A204.1 (cell line): Measurements from ENCODE around the gene NT5C3B.
A peak's percentile ranks its signal among the peaks of the same experiment; 100 is the strongest.

Experiments
- FAIRE-seq: peaks from 2 replicates; lab custom pipeline; 2012; peaks lifted over from hg19 to GRCh38; lab: Jason Lieb, UNC

Gene NT5C3B

DNA sequence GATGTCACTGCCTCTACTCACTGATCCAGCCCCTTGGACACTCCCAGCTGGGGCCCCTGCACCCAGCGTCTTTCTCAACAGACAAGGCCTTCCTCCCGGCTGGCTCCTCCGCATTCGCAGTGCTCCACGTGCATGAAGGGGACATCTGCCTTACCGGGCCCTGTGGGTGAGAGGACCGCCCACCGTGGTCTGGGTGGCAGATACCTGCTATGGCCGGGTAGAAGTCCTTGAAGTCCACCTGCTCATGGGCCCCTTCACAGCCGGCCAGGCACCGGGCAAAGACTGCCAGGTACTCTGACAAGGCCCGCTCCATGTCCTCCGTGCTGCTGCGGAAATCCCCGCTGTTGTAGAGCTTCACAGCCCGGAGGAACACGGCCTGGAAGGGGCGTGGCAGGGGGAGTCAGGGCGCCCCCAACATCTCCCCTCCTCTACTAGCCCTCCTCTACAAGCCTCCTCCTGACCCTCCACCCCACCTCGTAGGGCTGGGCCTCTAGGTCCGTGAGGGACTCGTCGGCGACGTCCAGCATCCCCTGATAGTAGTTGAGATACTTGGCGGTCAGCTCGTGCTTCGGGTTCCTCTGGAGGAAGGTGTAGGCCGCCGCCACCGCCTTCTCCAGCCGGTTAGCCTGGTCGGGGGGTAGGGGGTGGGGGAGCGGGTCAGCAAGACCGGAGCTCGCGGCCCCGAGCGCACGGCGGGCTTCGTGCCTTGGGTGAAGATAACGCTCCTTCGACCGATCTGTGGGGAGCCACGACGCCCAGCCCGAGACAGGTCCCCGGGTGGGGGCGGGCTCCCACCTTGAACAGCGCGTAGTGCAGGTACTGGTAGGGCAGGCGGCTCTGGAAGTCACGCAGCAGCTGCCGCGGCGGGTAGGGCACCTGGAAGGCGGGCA, 25.1 kb downstream of the NT5C3B start:
- no peak for FAIRE-seq

DNA sequence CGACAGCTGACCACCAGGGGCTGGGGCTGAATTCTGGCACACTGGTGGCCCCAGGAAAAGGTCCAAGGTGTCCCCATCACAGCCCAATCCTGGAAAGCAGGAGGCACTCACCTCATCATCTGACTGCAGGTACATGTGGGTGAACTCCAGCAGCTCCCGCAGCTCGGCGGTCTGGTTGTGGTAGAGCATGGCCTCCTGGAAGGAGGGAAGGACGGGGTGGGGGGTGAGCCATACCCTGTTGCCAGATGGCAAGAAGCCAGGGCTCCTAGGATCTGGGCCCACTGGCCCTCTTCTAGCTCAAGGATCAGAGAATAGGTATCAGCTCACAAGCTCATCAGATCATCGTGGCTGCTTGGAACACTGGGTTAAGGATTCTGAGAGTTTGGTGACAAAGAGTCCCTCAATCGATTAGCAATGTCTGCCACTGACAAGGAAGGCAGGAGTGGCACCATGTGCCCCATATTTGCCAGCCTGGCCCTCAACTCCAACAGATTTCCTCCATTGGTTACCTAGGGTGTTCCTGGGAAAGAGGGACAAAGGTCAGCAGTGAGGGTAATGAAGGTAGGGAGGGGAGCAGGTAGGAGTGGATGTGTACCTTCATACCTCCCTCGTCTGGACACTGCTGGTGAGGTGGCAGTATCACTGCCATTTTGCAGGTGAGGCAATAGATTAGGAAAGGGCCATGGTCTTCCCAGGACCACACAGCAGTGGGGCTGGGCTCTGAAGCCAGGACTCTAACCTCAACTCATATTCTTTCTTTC, 29.2 kb downstream of the NT5C3B start:
- no peak for FAIRE-seq

DNA sequence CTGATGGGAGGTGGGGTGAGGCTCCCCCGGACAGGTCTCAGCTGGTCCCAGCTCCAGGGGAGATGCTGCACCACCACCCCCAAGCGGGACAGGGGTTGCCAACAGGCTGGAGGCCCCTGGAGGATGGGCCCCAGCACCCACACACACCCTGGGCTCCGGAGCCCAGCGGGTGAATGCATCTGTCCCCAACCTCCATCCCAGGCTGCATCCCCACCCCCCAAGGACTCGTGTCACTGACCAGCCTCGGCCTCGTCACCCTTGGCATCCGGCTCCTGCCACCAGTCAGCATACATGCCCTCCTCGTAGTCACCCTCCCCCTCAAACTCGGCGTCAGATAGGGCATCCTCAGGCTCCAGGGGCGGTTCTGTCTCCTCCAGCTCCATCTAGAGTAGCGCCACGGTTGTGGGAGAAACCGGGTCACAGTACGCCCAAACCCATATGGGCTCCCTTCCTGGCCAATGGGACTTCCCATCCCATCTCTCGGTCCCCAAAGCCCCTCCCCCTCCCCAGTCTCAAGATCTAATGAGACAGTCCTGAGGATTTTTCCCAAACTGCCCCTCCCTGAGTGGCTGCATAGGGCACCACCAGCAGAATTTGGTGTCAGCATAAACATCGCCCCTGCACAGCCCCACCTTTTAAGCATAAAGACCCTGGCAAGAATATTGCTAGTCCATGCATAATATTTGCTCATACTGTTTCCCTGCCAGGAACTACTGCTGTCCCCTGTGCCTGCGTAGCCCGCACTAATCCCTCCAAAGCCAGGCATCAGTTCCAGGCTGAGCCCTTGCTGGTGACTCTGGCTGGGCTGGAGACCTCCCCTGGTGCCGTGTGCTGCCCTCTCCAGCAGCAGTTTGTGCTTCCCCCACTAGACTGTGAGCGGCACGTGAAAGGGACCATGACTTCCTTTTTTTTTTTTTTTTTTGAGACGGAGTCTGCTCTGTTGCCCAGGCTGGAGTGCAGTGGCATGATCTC, 32.7 kb downstream of the NT5C3B start:
- FAIRE-seq = no peak

DNA sequence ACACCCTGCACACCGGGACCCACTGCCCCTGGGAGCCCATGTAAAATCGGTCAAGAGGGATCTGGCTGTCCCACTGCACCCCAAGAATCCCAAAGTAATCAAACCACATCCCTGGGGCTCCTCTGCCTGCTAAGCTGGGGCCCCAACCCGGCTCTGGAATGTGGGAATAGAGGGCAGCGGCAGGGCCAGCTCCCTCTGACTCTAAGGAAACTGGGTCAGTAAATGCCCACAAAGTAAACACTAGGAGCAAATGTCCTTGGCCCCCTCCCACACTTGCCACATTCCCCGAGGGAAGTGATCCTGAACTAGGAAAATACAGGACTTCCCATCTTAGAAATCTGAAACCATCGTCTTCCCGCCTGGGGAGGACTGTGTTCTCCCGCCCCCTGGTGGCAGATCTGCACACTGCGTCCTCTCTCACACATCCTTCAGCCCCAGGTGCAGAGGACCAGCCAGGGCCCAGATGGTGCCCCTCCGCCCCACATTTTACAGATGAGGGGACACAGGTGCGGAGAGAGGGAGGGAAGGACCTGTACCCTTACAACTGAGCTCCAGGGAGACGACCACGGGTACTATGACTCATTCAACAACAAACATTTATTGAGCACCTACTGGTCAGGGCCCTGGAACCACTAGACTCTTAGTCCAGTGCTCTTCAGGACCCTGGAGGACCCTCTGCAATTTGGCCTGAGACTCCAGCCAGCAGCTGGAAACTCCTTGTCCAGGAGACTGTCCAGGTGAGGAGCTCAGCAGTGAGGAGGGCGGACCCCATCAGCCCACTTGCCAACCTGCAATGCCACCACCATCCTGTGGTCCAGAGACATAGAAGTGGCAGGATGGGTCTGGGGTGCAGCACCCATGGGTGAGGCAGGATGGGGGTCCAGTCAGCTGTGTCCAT, 34.4 kb downstream of the NT5C3B start:
- peak; percentile 82 for FAIRE-seq

DNA sequence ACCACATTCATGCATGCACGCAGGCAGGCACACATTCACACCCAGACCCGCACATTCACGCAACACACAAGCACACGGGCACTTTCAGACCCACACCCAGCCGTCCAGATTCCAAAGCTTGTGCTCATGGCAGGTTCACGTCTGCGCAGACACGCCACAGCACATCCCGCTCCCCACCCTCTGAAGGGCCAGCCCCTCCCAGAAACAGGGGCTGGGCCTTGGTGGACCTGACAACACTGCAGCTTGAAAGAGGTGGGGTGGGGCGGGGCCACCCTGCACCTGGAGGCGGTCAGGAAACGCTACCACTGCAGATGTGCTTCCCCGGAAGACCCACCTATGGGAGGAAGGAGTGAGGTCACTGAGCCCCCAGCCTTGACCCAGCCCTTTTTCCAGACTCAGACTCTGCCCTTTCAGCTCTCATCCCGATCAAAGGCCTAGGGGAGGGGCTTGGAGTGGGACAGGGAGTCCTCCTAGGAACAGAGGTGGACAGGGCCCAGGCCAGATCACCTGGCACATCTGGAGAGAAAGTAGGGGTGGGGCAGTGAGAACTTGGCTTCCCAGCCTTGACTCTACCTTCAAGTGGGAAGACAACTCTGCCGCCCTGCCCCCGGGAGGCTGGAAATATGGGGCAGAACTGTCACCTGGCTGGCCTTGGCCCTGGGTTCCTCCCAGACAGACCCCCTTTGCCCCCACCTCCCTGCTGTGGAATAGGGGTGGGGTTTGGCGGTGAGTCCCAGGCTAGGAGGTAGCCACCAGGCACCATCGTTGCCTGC, 35.2 kb downstream of the NT5C3B start:
- no peak for FAIRE-seq

DNA sequence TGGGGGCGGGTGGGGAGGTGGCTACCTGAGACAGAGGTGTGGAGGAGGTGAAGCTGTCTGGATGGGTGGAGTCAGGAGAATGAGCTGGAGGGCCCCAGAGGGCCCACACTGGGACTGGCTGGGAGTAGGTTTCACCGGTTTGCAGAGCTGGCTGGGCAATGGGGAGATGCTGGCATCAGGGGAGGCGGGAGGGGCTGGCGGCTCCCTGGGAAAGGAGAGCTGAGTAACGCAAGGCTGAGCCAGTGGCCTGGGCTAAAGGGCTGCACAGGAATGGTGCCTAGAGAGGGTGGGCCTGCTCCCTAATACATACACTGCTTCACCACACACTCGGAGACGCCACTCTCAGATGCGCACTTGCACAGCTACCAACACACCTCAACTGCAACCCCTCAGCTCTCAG, 36.7 kb downstream of the NT5C3B start:
- no peak for FAIRE-seq

DNA sequence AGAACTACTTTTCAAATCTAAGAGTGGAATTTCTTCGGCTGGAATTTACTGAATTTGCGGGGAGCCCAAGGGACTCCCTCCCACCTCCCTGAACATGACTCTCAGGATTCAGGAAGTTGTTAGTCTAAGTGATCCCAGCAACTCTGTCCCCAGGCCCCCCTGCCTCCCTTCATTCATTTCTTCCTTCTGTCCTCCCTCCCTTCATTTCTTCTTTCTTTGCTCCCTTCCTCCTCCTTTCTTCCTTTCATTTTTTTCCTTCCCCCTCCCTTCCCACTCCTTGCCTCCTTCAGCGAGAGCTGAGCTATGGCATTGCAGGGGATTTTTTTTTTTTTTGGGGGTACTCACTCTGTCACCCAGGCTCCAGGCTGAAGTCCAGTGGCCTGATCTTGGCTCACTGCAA, 38.7 kb downstream of the NT5C3B start:
- no peak for FAIRE-seq

DNA sequence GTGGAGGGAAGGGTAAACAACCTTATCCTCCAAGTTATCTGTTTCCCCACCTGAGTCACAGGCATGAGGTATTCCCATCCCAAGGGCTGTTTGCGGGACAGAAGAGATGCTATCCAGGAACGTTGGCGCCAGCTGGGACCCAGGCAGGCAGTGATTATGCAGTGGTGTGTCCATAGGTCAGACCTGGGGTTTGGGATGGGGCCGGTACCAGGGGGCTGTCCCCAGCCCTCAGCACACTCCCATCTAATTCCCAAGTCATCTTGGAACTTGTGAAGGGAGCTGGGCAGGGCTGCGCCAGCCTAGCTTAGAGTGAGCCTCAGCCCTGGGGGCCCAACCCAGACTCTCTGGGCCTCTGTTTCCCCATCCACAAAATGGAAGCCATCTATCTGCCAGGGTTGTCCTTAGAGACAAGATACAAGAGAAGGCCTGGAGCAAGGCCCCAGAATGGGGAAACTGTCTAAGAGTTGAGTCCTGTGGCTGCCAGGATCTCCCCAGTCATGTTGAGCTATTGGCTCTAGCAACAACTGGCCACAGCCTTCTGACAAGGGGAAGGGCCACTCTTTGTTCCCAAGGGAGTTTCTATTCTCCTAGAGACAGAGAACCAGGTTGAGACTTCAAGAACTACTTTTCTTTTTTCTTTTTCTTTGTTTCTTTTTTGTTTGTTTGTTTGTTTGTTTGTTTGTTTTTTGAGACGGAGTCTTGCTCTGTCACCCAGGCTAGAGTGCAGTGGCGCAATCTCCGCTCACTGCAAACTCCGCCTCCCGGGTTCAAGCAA, 39.7 kb downstream of the NT5C3B start:
- no peak for FAIRE-seq

DNA sequence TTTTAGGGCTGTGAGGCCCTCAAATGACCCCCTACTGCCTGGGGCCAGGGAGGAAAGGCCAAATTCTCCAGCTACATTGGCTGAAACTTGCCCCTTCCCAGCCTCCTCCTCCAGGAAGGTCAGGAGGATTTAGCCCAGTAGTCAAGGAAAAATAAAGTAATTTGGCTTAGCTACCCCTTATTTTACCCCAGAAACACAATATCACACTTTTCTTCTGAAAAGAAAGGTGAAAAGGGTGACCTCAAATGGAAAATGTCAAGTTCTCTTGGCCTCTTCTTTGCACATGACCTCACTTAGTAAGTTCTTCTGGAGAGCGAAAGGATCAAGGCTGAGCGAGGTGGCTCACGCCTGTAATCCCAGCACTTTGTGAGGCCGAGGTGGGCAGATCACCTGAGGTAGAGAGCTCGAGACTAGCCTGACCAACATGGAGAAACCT, 41.5 kb downstream of the NT5C3B start:
- FAIRE-seq = no peak

DNA sequence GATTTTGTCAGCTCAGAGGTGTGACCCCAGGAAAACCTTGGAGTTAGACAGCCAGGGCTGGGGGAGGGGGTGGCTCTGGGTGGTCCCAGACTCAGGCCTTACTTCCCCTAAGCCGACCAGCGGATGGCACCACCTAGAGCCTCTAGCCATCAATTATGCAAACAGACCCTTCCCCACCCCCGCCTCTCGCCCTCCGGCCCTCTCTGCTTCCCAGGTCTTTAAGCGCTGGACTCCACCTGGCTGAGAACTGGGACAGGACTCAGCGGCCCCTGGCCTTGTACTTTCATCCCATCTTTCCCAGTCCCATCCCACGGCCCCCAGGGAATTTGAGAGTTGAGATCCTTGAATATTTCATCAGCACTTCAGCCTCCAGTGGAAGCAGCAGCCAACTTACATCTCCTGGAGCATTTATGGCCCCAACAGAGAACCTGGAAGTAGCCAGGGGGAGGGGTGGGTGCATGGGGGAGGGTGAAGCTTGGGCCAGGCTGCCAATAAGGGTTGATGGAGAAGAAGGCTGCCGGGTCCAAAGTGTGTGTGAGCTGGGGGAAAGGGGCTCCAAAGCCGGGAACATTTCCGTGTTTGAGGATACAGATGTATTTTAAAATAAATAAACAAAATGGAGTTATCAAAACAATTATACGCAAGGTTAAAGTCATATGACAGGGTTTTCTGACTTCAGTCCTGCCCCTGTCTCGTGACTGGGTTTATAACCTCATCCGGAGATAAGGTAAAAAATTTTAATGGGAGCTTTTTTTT, 42.1 kb downstream of the NT5C3B start:
- FAIRE-seq = no peak

DNA sequence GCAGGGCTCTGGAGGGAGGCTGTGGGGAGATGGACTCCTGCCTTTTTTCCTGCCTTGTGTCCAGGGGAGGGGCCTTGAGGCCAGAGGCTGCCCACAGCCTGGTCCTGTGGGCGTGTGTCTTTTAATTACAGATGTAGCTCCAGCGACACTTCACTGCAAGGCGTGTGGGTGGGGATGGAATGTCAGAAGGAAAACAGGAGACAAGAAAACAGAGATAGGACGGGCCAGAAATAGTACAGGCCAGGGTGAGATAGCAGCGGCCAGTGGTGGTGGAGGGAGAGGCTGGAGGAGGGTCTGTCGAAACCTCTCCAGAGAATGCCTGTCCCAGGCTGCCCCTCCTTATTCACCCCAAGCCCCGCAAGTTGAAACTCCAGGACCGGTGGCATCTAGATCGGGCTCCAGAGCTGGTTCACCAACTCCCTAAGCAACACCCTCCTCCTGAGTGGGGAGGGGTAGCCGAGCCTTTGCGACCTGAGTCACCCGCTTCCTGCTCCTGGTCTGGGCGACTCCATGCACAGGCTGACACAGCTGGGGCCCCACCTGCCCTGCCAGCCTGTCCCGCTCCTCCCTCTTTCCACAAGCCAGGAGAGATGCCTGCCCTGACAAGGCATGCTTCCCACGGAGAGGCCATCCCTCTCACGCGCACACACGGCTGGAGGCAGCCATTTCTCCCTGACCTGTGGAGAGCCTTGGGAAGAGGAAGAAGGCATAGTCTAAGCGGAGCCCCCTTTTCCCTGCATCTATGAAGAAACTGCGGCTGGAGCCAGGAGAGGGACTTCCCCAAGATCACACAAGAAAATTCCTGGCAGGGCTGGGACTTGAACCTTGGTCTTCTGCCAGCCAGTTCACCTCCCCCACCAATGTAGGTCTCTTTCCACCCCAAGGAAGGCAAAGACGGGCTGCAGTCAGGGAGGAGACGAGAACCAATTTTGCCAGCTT, 42.9 kb downstream of the NT5C3B start:
- FAIRE-seq = no peak

DNA sequence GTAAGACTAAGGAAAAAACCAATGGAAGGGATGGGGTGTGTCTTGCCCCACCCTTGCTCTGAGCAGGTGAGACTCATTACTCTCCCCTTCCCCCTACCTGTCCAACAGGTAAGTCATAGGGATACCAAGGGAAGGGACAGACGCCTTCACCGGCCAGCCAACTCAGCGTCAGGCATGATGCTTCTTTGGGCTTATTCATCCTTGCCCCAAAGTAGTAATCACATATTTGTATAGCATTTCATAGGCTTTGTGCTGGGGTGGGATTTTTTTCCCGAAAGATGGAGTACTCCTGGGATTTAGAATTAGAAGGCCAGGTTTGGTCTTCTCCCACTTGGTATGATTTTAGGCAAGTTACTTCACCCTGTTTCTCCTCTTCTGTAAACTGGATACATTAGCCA, 49.0 kb downstream of the NT5C3B start:
- no peak for FAIRE-seq

DNA sequence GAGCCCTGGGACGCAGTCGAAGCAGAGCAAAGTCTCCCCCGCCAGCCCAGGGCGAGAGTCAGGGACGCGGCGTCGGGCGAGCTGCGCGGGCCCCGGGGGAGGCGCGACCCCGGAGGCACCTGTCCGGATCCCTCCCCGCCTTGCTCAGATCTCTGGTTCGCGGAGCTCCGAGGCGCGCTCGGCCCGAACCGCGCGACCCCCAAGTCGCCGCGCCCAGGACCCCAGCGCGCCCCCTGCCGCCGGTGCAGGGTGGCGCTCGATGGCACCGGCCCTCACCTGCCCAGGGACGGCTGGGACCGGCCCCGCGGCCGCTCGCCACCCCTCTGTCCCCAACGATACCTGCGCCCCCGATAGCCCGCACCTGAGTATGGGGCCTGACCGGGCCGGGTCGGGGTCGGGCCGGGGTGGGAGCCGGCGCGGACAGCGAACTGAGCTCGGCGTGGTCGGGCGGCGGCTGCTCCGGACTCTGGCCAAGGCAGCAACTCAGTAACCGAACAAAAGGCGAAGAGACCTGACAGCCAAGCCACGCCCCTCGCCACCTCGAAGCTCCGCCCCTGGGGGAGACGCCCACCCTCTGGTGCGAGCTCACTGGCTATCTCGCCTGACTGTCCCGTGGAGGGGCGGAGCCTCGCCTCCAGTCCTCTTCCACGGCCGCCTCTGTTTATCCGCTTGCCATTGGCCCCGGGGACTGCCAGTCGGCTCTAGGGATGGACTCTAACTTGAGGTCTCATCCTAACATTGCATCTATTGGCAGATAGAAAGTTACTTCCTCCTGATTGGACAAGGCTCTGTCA, 49.6 kb downstream of the NT5C3B start, which contains the start of gene JUP:
TSS of gene JUP (minus strand) at position 485 of the 794 bp plus-strand sequence. CDS start 14,857 bp downstream, outside the sequence.
- no peak for FAIRE-seq

DNA sequence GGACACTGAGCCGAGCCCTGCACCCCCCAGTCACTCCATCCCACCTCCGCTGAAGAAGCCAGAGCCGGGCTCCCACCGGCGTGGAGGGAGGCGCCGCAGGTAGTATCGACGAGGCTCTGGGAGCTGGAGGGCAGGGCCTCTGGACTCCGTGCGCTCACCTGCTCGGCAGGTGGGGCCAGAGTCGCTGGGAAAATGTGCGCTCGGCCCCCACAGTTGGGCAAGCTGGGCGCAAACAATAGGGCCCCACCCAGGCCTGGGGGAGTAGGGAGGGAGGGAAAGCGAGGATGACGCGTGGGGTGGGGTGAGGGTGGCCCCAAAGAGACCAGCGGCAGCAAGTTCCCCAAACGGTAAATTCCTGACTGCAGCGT, 50.2 kb downstream of the NT5C3B start:
- FAIRE-seq = no peak

DNA sequence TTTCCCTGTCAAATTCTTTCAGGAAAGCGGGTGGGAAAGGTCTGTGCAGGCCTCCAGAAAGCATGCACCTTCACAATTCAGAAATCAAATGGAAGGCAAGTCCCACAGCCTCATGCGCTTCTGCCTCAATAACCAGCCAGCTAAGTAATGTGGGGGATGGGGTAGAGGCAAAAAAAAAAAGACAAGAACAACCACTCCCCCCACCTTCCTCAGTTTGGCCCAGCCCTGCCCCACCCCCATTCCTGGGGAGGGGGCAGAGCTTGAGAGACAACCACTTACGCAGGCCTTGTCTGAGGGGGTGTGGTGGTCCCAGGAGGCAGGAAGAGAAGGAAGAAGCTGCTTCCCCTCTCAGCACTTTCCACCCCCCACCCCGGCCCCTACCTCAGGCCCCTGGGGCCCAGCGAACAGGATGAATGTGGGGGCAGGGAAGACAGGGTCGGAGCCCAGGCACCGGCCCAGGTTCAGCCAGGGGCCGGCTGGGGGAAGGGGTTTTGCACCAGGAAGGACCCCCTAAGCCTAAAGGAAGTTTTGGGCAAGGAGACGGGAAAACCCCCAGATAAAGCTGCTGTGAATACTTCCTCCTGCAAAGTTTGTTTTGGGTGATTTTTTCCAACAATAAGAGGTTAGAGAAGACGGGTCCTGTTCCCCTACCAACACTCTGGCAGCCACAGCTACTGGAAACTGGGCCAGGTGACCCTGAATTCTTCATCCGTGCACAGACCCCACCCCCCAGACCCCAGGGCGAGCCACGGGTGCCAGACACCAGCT, 50.8 kb downstream of the NT5C3B start:
- FAIRE-seq = no peak

DNA sequence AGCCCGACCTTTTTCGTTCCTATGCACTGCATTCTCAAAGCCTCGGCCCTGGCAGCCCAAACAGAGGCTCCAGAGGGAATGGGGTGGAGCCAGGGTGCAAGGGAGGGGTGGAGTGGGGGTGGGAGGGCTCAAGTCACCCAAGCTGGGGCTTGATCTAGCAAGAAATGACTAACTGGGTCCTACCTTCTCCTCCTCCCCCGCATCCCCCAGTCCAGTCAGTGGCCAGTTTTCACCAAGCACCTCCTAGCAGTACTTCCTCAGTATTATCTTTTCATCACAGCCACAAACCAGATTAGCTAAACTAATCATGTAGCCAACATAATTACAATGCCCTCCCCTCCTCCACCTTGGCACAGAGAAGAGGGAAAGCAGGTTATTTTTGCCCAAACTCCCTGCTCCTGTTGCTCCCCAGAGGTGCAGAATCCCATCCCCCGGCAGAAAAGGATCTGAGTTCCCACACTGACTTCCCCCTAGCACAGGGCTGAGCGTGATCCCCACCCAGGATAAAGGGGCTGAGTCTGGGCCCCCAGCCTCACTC, 51.8 kb downstream of the NT5C3B start:
- no peak for FAIRE-seq
